HG03159 (cell line): ENCODE measurements around the gene IKBKE.

Experiments
- ATAC-seq: cut with Tn5 transposase; IDR thresholded peaks from one replicate; pipeline ENCODE4 v1.9.1; 2021; ENCODE audit warnings: mild to moderate bottlenecking, moderate library complexity; ENCODE audit not compliant: unreplicated experiment

The IKBKE gene

GRCh38 chr1:206469933-206470691 is at the start of gene IKBKE:
Gene IKBKE, plus strand, starts transcription at chr1:206470476. Its CDS starts 2,752 bp downstream, at chr1:206473228.
- ATAC-seq = peak; percentile 59

- ATAC-seq = no peak
Observed at GRCh38 chr1:206421616-206422340, 48.5 kb upstream of the IKBKE start.

GRCh38 chr1:206422525-206422924 is 47.8 kb upstream of the IKBKE start:
- ATAC-seq = no peak

- ATAC-seq = no peak
Observed at GRCh38 chr1:206427291-206427690, 43.0 kb upstream of the IKBKE start.

GRCh38 chr1:206429421-206429820 is 40.9 kb upstream of the IKBKE start:
- ATAC-seq = no peak

GRCh38 chr1:206430031-206430983 is 40.0 kb upstream of the IKBKE start:
- ATAC-seq = peak; percentile 95

GRCh38 chr1:206435445-206435844 is 34.8 kb upstream of the IKBKE start:
- no peak for ATAC-seq

GRCh38 chr1:206438554-206438953 is 31.7 kb upstream of the IKBKE start:
- ATAC-seq = no peak

GRCh38 chr1:206439205-206439604 is 31.1 kb upstream of the IKBKE start:
- no peak for ATAC-seq

- ATAC-seq = no peak
Observed at GRCh38 chr1:206441336-206441967, 28.8 kb upstream of the IKBKE start.

- ATAC-seq = no peak
Observed at GRCh38 chr1:206442101-206442500, 28.2 kb upstream of the IKBKE start.

- ATAC-seq = no peak
Observed at GRCh38 chr1:206445116-206445515, 25.2 kb upstream of the IKBKE start.

- no peak for ATAC-seq
Observed at GRCh38 chr1:206445911-206446356, 24.3 kb upstream of the IKBKE start.

GRCh38 chr1:206446688-206447421 is 23.4 kb upstream of the IKBKE start:
- no peak for ATAC-seq

GRCh38 chr1:206447422-206447765 is 22.9 kb upstream of the IKBKE start:
- ATAC-seq = no peak

GRCh38 chr1:206447792-206448191 is 22.5 kb upstream of the IKBKE start:
- no peak for ATAC-seq

- ATAC-seq = no peak
Observed at GRCh38 chr1:206448471-206448870, 21.8 kb upstream of the IKBKE start.

GRCh38 chr1:206449565-206449964 is 20.7 kb upstream of the IKBKE start:
- no peak for ATAC-seq

GRCh38 chr1:206450281-206450680 is 20.0 kb upstream of the IKBKE start:
- ATAC-seq = no peak

- ATAC-seq = no peak
Observed at GRCh38 chr1:206451134-206451686, 19.1 kb upstream of the IKBKE start.
